Loucy (cell line): ENCODE data around the gene FAXC.

ENCODE experiments used
- H2AFZ ChIP-seq: fragments of 200-600 bp; sonication (generic); 2 replicates; pipeline ENCODE4 v1.6.0; 2016; ENCODE audit warnings: antibody characterized with exemption, mild to moderate bottlenecking, low read length, moderate library complexity
- H3F3A ChIP-seq: fragments of 200-600 bp; 2 replicates; pipeline ENCODE4 v1.6.0; 2016; ENCODE audit warnings: antibody characterized with exemption, low read depth, mild to moderate bottlenecking
- H3K27me3 ChIP-seq: fragments of 200-600 bp; sonication (generic); 2 replicates; pipeline ENCODE4 v1.6.1; 2014; ENCODE audit warnings: low read length, mild to moderate bottlenecking; ENCODE audit not compliant: insufficient read depth, poor library complexity, severe bottlenecking
- H3K36me3 ChIP-seq: fragments of 200-600 bp; sonication (generic); 2 replicates; pipeline ENCODE4 v1.6.1; 2016; ENCODE audit warnings: low read length; ENCODE audit not compliant: insufficient read depth
- H3K4me1 ChIP-seq: fragments of 200-600 bp; sonication (generic); 2 replicates; pipeline ENCODE4 v1.5.1; 2014; ENCODE audit warnings: low read length, mild to moderate bottlenecking; ENCODE audit not compliant: insufficient read depth, poor library complexity, severe bottlenecking
- H3K4me2 ChIP-seq: fragments of 200-600 bp; sonication (generic); 2 replicates; pipeline ENCODE4 v1.6.0; 2014; ENCODE audit warnings: antibody characterized with exemption, low read length, low read depth, mild to moderate bottlenecking; ENCODE audit not compliant: poor library complexity, severe bottlenecking
- H3K4me3 ChIP-seq: fragments of 200-600 bp; sonication (generic); 2 replicates; pipeline ENCODE4 v1.5.1; 2014; ENCODE audit warnings: low read length, mild to moderate bottlenecking, mixed read lengths; ENCODE audit not compliant: poor library complexity, severe bottlenecking
- H3K79me2 ChIP-seq: fragments of 200-600 bp; sonication (generic); 2 replicates; pipeline ENCODE4 v1.6.1; 2014; ENCODE audit warnings: low read length; ENCODE audit not compliant: insufficient read depth
- H3K9ac ChIP-seq: fragments of 200-600 bp; sonication (generic); 2 replicates; pipeline ENCODE4 v1.6.0; 2014; ENCODE audit warnings: mild to moderate bottlenecking, low read depth, low read length, moderate library complexity; ENCODE audit not compliant: poor library complexity, severe bottlenecking
- H3K9me2 ChIP-seq: fragments of 200-600 bp; sonication (generic); replicated peaks from 2 replicates; pipeline ENCODE4 v1.6.1; 2016; ENCODE audit warnings: low read depth, low read length, mixed read lengths
- H3K9me3 ChIP-seq: fragments of 200-600 bp; sonication (generic); 2 replicates; pipeline ENCODE4 v1.6.1; 2014; ENCODE audit warnings: mild to moderate bottlenecking, antibody characterized with exemption, low read length, low read depth; ENCODE audit not compliant: insufficient read depth
- H4K20me1 ChIP-seq: fragments of 200-600 bp; sonication (generic); 2 replicates; pipeline ENCODE4 v1.6.0; 2014; ENCODE audit warnings: antibody characterized with exemption, low read length, mild to moderate bottlenecking; ENCODE audit not compliant: insufficient read depth, poor library complexity, severe bottlenecking
- CTCF ChIP-seq: fragments of 200-600 bp; sonication (generic); conservative IDR thresholded peaks from 2 replicates; pipeline ENCODE4 v1.5.1; 2014; ENCODE audit warnings: mild to moderate bottlenecking, antibody characterized with exemption, low read length
- EZH2phosphoT487 ChIP-seq: fragments of 200-600 bp; IDR thresholded peaks from 2 replicates; pipeline ENCODE4 v1.6.1; 2018; ENCODE audit warnings: antibody characterized with exemption, mild to moderate bottlenecking, moderate library complexity, borderline replicate concordance

Gene FAXC

GRCh38 chr6:99393366-99393697 lies 43.9 kb upstream of the FAXC start:
- H3K4me1 ChIP-seq, result no peaks in the 10 kb centered on the region
- H3K9me2 ChIP-seq, result no peaks in the 10 kb centered on the region
- H2AFZ ChIP-seq, result peak overlapping the region; percentile 96
- no peaks in the 10 kb centered on the region for H3K27me3 ChIP-seq
- H3K9ac ChIP-seq, result peak overlapping the region; percentile 69
- H3F3A ChIP-seq, result no peaks in the 10 kb centered on the region
- no peaks in the 10 kb centered on the region for H3K79me2 ChIP-seq
- peaks cover 11% of the 10 kb centered on the region; the same call in 1 of the 2 replicates for H3K36me3 ChIP-seq
- TF ChIP-seq EZH2phosphoT487 (no peak), CTCF (no peak)
- H4K20me1 ChIP-seq, result no peaks in the 10 kb centered on the region
- peak overlapping the region; percentile 79 for H3K4me3 ChIP-seq
- H3K4me2 ChIP-seq, result peak overlapping the region; percentile 59
- no peaks in the 10 kb centered on the region for H3K9me3 ChIP-seq

- Histone ChIP-seq H3K9me2 (no peaks in the 10 kb centered on the region), H3K36me3 (no peaks in the 10 kb centered on the region), H3K4me2 (no peak overlapping the region), H3K4me1 (no peaks in the 10 kb centered on the region), H3K79me2 (no peaks in the 10 kb centered on the region), H3F3A (no peaks in the 10 kb centered on the region), H2AFZ (no peak overlapping the region), H4K20me1 (no peaks in the 10 kb centered on the region), H3K4me3 (no peak overlapping the region), H3K9me3 (no peaks in the 10 kb centered on the region), H3K27me3 (no peaks in the 10 kb centered on the region), H3K9ac (no peak overlapping the region)
- no peak for TF ChIP-seq CTCF
- no peak for TF ChIP-seq EZH2phosphoT487
Observed at GRCh38 chr6:99390896-99391295, 41.4 kb upstream of the FAXC start.

- H3K4me3 ChIP-seq, result no peak overlapping the region
- H3K4me1 ChIP-seq, result no peaks in the 10 kb centered on the region
- no peaks in the 10 kb centered on the region for H3K9me3 ChIP-seq
- no peak for TF ChIP-seq CTCF
- TF ChIP-seq EZH2phosphoT487, result no peak
- no peaks in the 10 kb centered on the region for H3F3A ChIP-seq
- no peaks in the 10 kb centered on the region for H3K36me3 ChIP-seq
- H3K9ac ChIP-seq, result no peak overlapping the region
- H3K4me2 ChIP-seq, result no peak overlapping the region
- no peaks in the 10 kb centered on the region for H3K9me2 ChIP-seq
- H3K79me2 ChIP-seq, result no peaks in the 10 kb centered on the region
- H4K20me1 ChIP-seq, result no peaks in the 10 kb centered on the region
- no peak overlapping the region for H2AFZ ChIP-seq
- H3K27me3 ChIP-seq, result no peaks in the 10 kb centered on the region
Observed at GRCh38 chr6:99384507-99384906, 35.0 kb upstream of the FAXC start.
